Measurements from ENCODE around the gene SIX4.

The SIX4 gene

GRCh38 chr14:60756847-60757246 is 32.7 kb upstream of the SIX4 start:
- no peak overlapping the region for H3K4me2 ChIP-seq (ENCODE audit: insufficient read depth, low read length, poor library complexity, severe bottlenecking)
- no peak overlapping the region for H3K18ac ChIP-seq (ENCODE audit: low read length)
- no peak overlapping the region for H2BK12ac ChIP-seq (ENCODE audit: low read length)
- H3K79me1 ChIP-seq (ENCODE audit: low read depth, low read length), result no peaks in the 10 kb centered on the region
- no peak overlapping the region for H2BK120ac ChIP-seq (ENCODE audit: low read depth, low read length)
- no peak overlapping the region for H2AK5ac ChIP-seq (ENCODE audit: low read depth, low read length)
- H2BK5ac ChIP-seq (ENCODE audit: low read length), result no peak overlapping the region
- no peak overlapping the region for H3K27ac ChIP-seq (replicated peaks; ENCODE audit: low read length)
- H3K4me1 ChIP-seq (ENCODE audit: control insufficient read depth in 2 of 2, insufficient read depth in 1 of 2, low read depth in 1 of 2, low read length in 2 of 2), result peaks cover 0 to 1% of the 10 kb centered on the region in 2 donors
- H2BK15ac ChIP-seq (ENCODE audit: low read length), result no peak overlapping the region
- no peak overlapping the region for H3K9ac ChIP-seq (ENCODE audit: low read depth, low read length, poor library complexity)
- no peaks in the 10 kb centered on the region for H3K9me3 ChIP-seq (replicated peaks in 1 of 2; ENCODE audit: control insufficient read depth in 2 of 2, insufficient read depth in 1 of 2, low read depth in 1 of 2, low read length in 2 of 2)
- no peaks in the 10 kb centered on the region for H3K27me3 ChIP-seq (ENCODE audit: control insufficient read depth in 3 of 3, insufficient read depth in 3 of 3, low read depth in 1 of 3, low read length in 3 of 3)
- H3K14ac ChIP-seq (ENCODE audit: low read length), result no peak overlapping the region
- H3K23ac ChIP-seq (ENCODE audit: low read depth, low read length, poor library complexity), result no peak overlapping the region
- no peak overlapping the region for H3K4me3 ChIP-seq (ENCODE audit: low read length in 2 of 2)
- no peak overlapping the region for H2AFZ ChIP-seq (ENCODE audit: low read length)
- WGBS, 2 donors (ENCODE audit: extremely low coverage in 2 of 2, insufficient read length in 2 of 2, insufficient replicate concordance in 1 of 2), result no CpG with 5 or more reads among the region's 1 CpG
- no peak overlapping the region for H4K8ac ChIP-seq (ENCODE audit: low read depth, low read length)
- no peak for DNase-seq (ENCODE audit: low spot score)
- H4K91ac ChIP-seq (ENCODE audit: low read depth, low read length, poor library complexity), result no peak overlapping the region
- peaks cover 0 to 3% of the 10 kb centered on the region in 2 donors for H3K36me3 ChIP-seq (replicated peaks in 1 of 2; ENCODE audit: control insufficient read depth in 2 of 2, insufficient read depth in 2 of 2, low read length in 2 of 2)
- no peak overlapping the region for H3K4ac ChIP-seq (ENCODE audit: low read length)

- Histone ChIP-seq H2BK5ac (ENCODE audit: low read length) (no peak overlapping the region), H3K4me1 (ENCODE audit: control insufficient read depth in 2 of 2, insufficient read depth in 1 of 2, low read depth in 1 of 2, low read length in 2 of 2) (peaks cover 0 to 1% of the 10 kb centered on the region in 2 donors), H2AFZ (ENCODE audit: low read length) (no peak overlapping the region), H2BK12ac (ENCODE audit: low read length) (no peak overlapping the region), H3K14ac (ENCODE audit: low read length) (no peak overlapping the region), H3K79me1 (ENCODE audit: low read depth, low read length) (no peaks in the 10 kb centered on the region), H3K4ac (ENCODE audit: low read length) (no peak overlapping the region), H3K9ac (ENCODE audit: low read depth, low read length, poor library complexity) (no peak overlapping the region), H3K18ac (ENCODE audit: low read length) (no peak overlapping the region), H3K27me3 (ENCODE audit: control insufficient read depth in 3 of 3, insufficient read depth in 3 of 3, low read depth in 1 of 3, low read length in 3 of 3) (no peaks in the 10 kb centered on the region), H2BK120ac (ENCODE audit: low read depth, low read length) (no peak overlapping the region), H4K8ac (ENCODE audit: low read depth, low read length) (no peak overlapping the region), H2BK15ac (ENCODE audit: low read length) (no peak overlapping the region), H3K9me3 (replicated peaks in 1 of 2; ENCODE audit: control insufficient read depth in 2 of 2, insufficient read depth in 1 of 2, low read depth in 1 of 2, low read length in 2 of 2) (no peaks in the 10 kb centered on the region), H2AK5ac (ENCODE audit: low read depth, low read length) (no peak overlapping the region), H3K23ac (ENCODE audit: low read depth, low read length, poor library complexity) (no peak overlapping the region), H3K4me3 (ENCODE audit: low read length in 2 of 2) (no peak overlapping the region), H3K4me2 (ENCODE audit: insufficient read depth, low read length, poor library complexity, severe bottlenecking) (no peak overlapping the region), H3K27ac (replicated peaks; ENCODE audit: low read length) (no peak overlapping the region), H4K91ac (ENCODE audit: low read depth, low read length, poor library complexity) (no peak overlapping the region), H3K36me3 (replicated peaks in 1 of 2; ENCODE audit: control insufficient read depth in 2 of 2, insufficient read depth in 2 of 2, low read length in 2 of 2) (peaks cover 0 to 3% of the 10 kb centered on the region in 2 donors)
- WGBS, 2 donors (ENCODE audit: extremely low coverage in 2 of 2, insufficient read length in 2 of 2, insufficient replicate concordance in 1 of 2), result no CpG with 5 or more reads among the region's 7 CpGs
- DNase-seq (ENCODE audit: low spot score), result no peak
These were observed 29.3 kb upstream of the SIX4 start for GRCh38 chr14:60753264-60754119.

GRCh38 chr14:60744566-60744965 is 20.4 kb upstream of the SIX4 start:
- H3K18ac ChIP-seq (ENCODE audit: low read length), result no peak overlapping the region
- H4K91ac ChIP-seq (ENCODE audit: low read depth, low read length, poor library complexity), result no peak overlapping the region
- no peak overlapping the region for H3K4ac ChIP-seq (ENCODE audit: low read length)
- no peak overlapping the region for H2BK12ac ChIP-seq (ENCODE audit: low read length)
- peaks cover 4% of the 10 kb centered on the region for H3K79me1 ChIP-seq (ENCODE audit: low read depth, low read length)
- no peak overlapping the region for H4K8ac ChIP-seq (ENCODE audit: low read depth, low read length)
- no peak overlapping the region for H2BK120ac ChIP-seq (ENCODE audit: low read depth, low read length)
- no peak overlapping the region for H3K23ac ChIP-seq (ENCODE audit: low read depth, low read length, poor library complexity)
- H3K4me3 ChIP-seq (ENCODE audit: low read length in 2 of 2), result no peak overlapping the region
- no peak for DNase-seq (ENCODE audit: low spot score)
- H3K27me3 ChIP-seq (ENCODE audit: control insufficient read depth in 3 of 3, insufficient read depth in 3 of 3, low read depth in 1 of 3, low read length in 3 of 3), result no peaks in the 10 kb centered on the region
- no peaks in the 10 kb centered on the region for H3K4me1 ChIP-seq (ENCODE audit: control insufficient read depth in 2 of 2, insufficient read depth in 1 of 2, low read depth in 1 of 2, low read length in 2 of 2)
- no peak overlapping the region for H2AFZ ChIP-seq (ENCODE audit: low read length)
- H2BK5ac ChIP-seq (ENCODE audit: low read length), result no peak overlapping the region
- no peak overlapping the region for H2BK15ac ChIP-seq (ENCODE audit: low read length)
- no peak overlapping the region for H3K14ac ChIP-seq (ENCODE audit: low read length)
- H3K27ac ChIP-seq (replicated peaks; ENCODE audit: low read length), result no peak overlapping the region
- no peaks in the 10 kb centered on the region for H3K36me3 ChIP-seq (replicated peaks in 1 of 2; ENCODE audit: control insufficient read depth in 2 of 2, insufficient read depth in 2 of 2, low read length in 2 of 2)
- H3K9me3 ChIP-seq (replicated peaks in 1 of 2; ENCODE audit: control insufficient read depth in 2 of 2, insufficient read depth in 1 of 2, low read depth in 1 of 2, low read length in 2 of 2), result no peaks in the 10 kb centered on the region
- no peak overlapping the region for H2AK5ac ChIP-seq (ENCODE audit: low read depth, low read length)
- no peak overlapping the region for H3K4me2 ChIP-seq (ENCODE audit: insufficient read depth, low read length, poor library complexity, severe bottlenecking)
- no peak overlapping the region for H3K9ac ChIP-seq (ENCODE audit: low read depth, low read length, poor library complexity)

GRCh38 chr14:60738843-60739508 is 14.8 kb upstream of the SIX4 start:
- Histone ChIP-seq H3K9me3 (replicated peaks in 1 of 2; ENCODE audit: control insufficient read depth in 2 of 2, insufficient read depth in 1 of 2, low read depth in 1 of 2, low read length in 2 of 2) (no peaks in the 10 kb centered on the region), H2AK5ac (ENCODE audit: low read depth, low read length) (no peak overlapping the region), H2BK5ac (ENCODE audit: low read length) (no peak overlapping the region), H2AFZ (ENCODE audit: low read length) (no peak overlapping the region), H3K23ac (ENCODE audit: low read depth, low read length, poor library complexity) (no peak overlapping the region), H3K18ac (ENCODE audit: low read length) (no peak overlapping the region), H3K79me1 (ENCODE audit: low read depth, low read length) (peaks cover 2% of the 10 kb centered on the region), H2BK120ac (ENCODE audit: low read depth, low read length) (no peak overlapping the region), H3K4me1 (ENCODE audit: control insufficient read depth in 2 of 2, insufficient read depth in 1 of 2, low read depth in 1 of 2, low read length in 2 of 2) (no peaks in the 10 kb centered on the region), H3K4me3 (ENCODE audit: low read length in 2 of 2) (no peak overlapping the region), H2BK15ac (ENCODE audit: low read length) (no peak overlapping the region), H2BK12ac (ENCODE audit: low read length) (no peak overlapping the region), H3K9ac (ENCODE audit: low read depth, low read length, poor library complexity) (no peak overlapping the region), H3K4ac (ENCODE audit: low read length) (no peak overlapping the region), H3K4me2 (ENCODE audit: insufficient read depth, low read length, poor library complexity, severe bottlenecking) (no peak overlapping the region), H3K27me3 (ENCODE audit: control insufficient read depth in 3 of 3, insufficient read depth in 3 of 3, low read depth in 1 of 3, low read length in 3 of 3) (no peaks in the 10 kb centered on the region), H3K36me3 (replicated peaks in 1 of 2; ENCODE audit: control insufficient read depth in 2 of 2, insufficient read depth in 2 of 2, low read length in 2 of 2) (no peaks in the 10 kb centered on the region), H3K27ac (replicated peaks; ENCODE audit: low read length) (no peak overlapping the region), H4K91ac (ENCODE audit: low read depth, low read length, poor library complexity) (no peak overlapping the region), H4K8ac (ENCODE audit: low read depth, low read length) (no peak overlapping the region), H3K14ac (ENCODE audit: low read length) (no peak overlapping the region)
- no peak for DNase-seq (ENCODE audit: low spot score)
- WGBS, 2 donors (ENCODE audit: extremely low coverage in 2 of 2, insufficient read length in 2 of 2, insufficient replicate concordance in 1 of 2), result no CpG with 5 or more reads among the region's 4 CpGs
